Activated CD8-positive, alpha-beta memory T cell treated with anti-CD3 and anti-CD28 coated beads, Interleukin-2, amount 10 ng/mL, durations not matched to agents 7 days and 5 days (primary cell): ENCODE measurements around the gene KLK8. TPM values are rescaled to one million over a fixed set of nuclear protein-coding genes. Genes with fewer than 3 reads are reported as not detected.
"Not testable (repeated sequence)": the region's sequence is repeated elsewhere in the genome, so short reads cannot be mapped to it uniquely, and the experiment has no call there.

Experiments used
- ATAC-seq: fragments of 150-1000 bp; cut with Tn5 transposase; one replicate; pipeline ENCODE4 v1.10.0; 2021; ENCODE audit warnings: moderate library complexity
- CTCF ChIA-PET: fragments of 350-600 bp; sonication (Branson Sonifier 250); formaldehyde crosslinking; loops from one replicate; lab custom pipeline; 2021; ENCODE audit warnings: antibody characterized with exemption; lab: Charles Lee
- DNase-seq: peaks from one replicate; pipeline ENCODE4 v3.0.0-alpha.2; 2020
- H3K27ac Mint-ChIP-seq: one replicate; pipeline ENCODE4 v1.8.0; 2021; ENCODE audit warnings: mild to moderate bottlenecking, mixed read lengths
- H3K27me3 Mint-ChIP-seq: one replicate; pipeline ENCODE4 v1.8.0; 2021; ENCODE audit warnings: mixed read lengths
- H3K36me3 Mint-ChIP-seq: one replicate; pipeline ENCODE4 v1.8.0; 2021; ENCODE audit warnings: mild to moderate bottlenecking, mixed read lengths
- H3K4me1 Mint-ChIP-seq: one replicate; pipeline ENCODE4 v1.8.0; 2021; ENCODE audit warnings: mixed read lengths
- H3K4me3 Mint-ChIP-seq: one replicate; pipeline ENCODE4 v1.8.0; 2021; ENCODE audit warnings: mild to moderate bottlenecking, moderate library complexity, mixed read lengths
- H3K9me3 Mint-ChIP-seq: one replicate; pipeline ENCODE4 v1.8.0; 2022; ENCODE audit warnings: low read depth, mixed read lengths
- total RNA-seq, 2 experiments: library from RNA; stranded (reverse); gene quantifications; one replicate each; pipeline ENCODE4 v1.2.3, GENCODE V29; 2021

Gene KLK8
- total RNA-seq, 2 experiments from 2014 or later: not detected

DNA sequence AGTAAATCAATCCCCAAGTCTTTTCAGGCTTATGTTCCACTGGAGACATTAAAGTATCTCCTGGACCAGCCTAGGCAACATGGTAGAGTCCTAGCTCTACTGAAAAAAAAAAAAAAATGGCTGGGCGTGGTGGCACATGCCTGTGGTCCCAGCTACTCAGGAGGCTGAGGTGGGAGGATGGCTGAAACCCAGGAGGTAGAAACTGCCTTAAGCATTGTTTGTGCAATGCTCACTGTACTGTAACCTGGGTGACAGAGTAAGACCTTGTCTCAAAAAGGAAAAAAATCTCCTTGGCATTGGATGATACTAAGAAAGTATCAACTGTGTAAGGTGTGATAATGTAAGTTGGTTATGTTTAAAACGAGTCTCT is 8.8 kb downstream of the KLK8 start:
- Mint-ChIP-seq H3K27me3 (peaks cover 13% of the 10 kb centered on the region), H3K27ac (no peak overlapping the region), H3K4me3 (no peak overlapping the region), H3K9me3 (peaks cover 2% of the 10 kb centered on the region), H3K36me3 (no peaks in the 10 kb centered on the region), H3K4me1 (no peaks in the 10 kb centered on the region)
- DNase-seq (no peak), ATAC-seq (no peak)
- CTCF ChIA-PET: interaction anchor here (0.6 kb wide), 1 partner anchor 455 kb away, joined by 3 read pairs; no protein-coding TSS in a partner anchor

DNA sequence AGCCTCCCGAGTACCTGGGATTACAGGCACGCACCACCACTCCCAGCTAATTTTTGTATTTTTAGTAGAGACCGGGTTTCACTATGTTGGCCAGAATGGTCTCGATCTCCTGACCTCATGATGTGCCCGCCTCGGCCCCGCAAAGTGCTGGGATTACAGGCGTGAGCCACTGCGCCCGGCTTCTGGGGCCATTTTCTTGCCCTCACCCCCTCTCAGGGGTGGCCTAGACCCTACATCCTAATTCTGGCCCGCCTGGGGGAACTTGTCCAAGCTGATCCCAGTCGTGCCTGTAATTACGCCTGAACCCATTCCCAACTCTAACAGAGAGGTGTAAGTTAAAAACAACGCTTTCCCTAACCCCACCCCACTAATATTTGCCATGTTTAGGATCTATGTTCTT is 17.0 kb downstream of the KLK8 start:
- H3K27ac Mint-ChIP-seq, CTCF ChIA-PET, DNase-seq, ATAC-seq, H3K36me3 Mint-ChIP-seq, H3K4me3 Mint-ChIP-seq, H3K4me1 Mint-ChIP-seq, H3K9me3 Mint-ChIP-seq: not testable (repeated sequence)
- peaks cover 23% of the 10 kb centered on the region for H3K27me3 Mint-ChIP-seq

DNA sequence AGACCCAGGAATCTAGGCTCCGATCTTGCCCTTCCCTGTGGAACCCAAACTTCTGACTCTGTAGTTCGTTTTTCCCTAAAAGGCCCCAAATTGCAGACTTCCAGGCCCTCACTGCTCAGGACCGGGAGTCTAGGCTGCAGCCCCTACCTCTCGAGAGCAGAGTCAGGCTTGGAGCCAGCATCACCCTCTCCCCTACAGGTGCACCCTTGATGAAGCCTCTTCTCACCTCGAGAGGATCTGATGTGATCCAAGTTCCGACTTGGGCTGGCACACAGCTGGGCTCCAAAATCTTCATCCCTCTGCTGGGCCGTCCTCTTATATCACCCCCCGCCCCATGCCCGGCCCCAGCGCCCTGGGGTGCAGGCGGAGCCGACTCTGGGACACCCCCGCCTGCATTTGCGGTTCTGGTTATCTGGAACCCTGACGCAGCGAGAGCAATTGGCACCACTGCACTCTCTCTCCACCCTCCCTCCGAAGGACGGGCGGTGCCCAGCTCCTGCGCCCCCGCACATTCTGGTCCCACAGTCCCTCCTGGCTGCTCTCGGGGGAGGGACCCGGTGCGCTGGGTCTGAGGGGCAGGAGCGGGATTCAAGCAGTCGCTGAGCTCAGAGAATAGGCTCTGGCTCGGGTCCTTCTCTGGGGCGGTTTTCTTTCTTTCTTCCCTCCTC is 17.6 kb downstream of the KLK8 start, which contains the start of gene KLK7:
Gene KLK7, minus strand, starts transcription at position 293 of the 668 bp plus-strand sequence. CDS start 1,518 bp downstream, outside the sequence.
- Mint-ChIP-seq H3K4me1 (no peaks in the 10 kb centered on the region), H3K36me3 (no peaks in the 10 kb centered on the region), H3K27me3 (peaks cover 22% of the 10 kb centered on the region), H3K9me3 (no peaks in the 10 kb centered on the region), H3K4me3 (no peak within 1 kb of the TSS), H3K27ac (no peak within 1 kb of the TSS)
- DNase-seq (no peak), ATAC-seq (no peak)
- CTCF ChIA-PET: no interaction called here

DNA sequence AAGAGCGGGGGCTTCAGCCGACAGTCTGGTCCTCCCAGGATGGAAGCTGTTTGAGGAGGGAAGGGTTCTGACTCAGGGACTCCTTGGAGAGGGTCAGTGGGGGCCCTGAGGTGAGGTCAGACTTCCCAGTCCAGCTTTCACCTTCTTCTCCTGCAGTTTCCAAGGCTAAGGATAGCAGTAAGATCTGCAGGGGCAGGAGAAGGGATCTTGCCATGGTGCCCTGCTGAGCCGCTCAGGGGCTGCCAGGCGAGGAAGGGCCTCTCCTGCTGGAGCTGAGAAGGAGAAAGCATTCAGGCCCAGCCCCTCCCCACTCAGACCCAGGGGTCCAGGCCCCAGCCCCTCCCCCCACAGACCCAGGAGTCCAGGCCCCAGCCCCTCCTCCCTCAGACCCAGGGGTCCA is 19.2 kb downstream of the KLK8 start:
- ATAC-seq: no peak
- no peak overlapping the region for H3K4me3 Mint-ChIP-seq
- no peak overlapping the region for H3K27ac Mint-ChIP-seq
- no peaks in the 10 kb centered on the region for H3K9me3 Mint-ChIP-seq
- no peaks in the 10 kb centered on the region for H3K4me1 Mint-ChIP-seq
- peaks cover 17% of the 10 kb centered on the region for H3K27me3 Mint-ChIP-seq
- no peak for DNase-seq
- H3K36me3 Mint-ChIP-seq: no peaks in the 10 kb centered on the region
- CTCF ChIA-PET: no interaction called here

DNA sequence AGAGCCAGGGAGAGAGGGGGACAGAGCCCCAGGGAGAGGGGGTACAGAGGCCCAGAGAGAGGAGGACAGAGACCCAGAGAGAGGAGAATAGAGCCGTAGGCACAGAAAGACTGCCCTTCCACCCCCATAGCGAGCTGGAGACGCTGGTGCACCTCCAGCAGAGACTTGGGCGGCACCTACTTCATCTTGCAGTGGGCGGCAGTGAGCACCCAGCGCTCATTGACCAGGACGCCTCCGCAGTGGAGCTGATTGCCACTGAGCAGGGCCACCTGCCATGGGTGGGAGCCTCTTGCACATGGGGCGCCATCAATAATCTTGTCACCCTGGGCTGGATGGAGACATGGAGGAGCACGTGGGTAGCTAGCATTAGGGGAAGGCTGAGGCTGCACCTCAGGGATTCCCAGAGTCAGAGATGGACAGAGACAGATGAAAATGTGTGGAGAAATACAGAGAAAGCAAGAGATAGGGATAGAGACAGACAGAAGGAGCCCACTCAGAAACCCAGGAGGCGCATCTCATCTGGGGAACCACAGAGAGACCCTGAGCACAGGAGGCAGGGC is 19.7 kb downstream of the KLK8 start:
- Mint-ChIP-seq H3K27ac (no peak overlapping the region), H3K36me3 (no peaks in the 10 kb centered on the region), H3K9me3 (no peaks in the 10 kb centered on the region), H3K4me1 (no peaks in the 10 kb centered on the region), H3K27me3 (peaks cover 15% of the 10 kb centered on the region), H3K4me3 (no peak overlapping the region)
- CTCF ChIA-PET: no interaction called here
- DNase-seq (no peak), ATAC-seq (no peak)

DNA sequence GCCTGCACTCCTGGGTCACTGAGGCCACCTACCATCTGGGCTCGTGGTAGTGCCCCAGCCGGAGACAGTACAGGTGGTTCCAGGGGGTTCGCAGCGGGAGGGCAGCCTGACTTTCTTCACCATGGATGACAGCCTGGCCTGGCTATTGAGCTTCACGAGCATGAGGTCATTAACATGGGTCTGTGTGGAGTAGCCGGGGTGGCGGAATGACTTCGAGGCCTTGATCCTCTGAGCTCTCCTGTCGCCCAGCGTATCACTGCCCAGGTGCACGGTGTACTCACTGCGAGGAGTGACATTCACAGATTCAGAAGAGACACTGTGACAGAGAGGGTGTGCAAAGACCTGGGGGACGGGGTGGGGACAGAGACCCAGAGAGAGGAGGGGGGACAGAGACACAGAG is 21.2 kb downstream of the KLK8 start:
- Mint-ChIP-seq H3K9me3 (no peaks in the 10 kb centered on the region), H3K36me3 (no peaks in the 10 kb centered on the region), H3K27ac (no peak overlapping the region), H3K4me3 (no peak overlapping the region), H3K4me1 (no peaks in the 10 kb centered on the region), H3K27me3 (peaks cover 14% of the 10 kb centered on the region)
- no peak for DNase-seq
- CTCF ChIA-PET: no interaction called here
- ATAC-seq: no peak

DNA sequence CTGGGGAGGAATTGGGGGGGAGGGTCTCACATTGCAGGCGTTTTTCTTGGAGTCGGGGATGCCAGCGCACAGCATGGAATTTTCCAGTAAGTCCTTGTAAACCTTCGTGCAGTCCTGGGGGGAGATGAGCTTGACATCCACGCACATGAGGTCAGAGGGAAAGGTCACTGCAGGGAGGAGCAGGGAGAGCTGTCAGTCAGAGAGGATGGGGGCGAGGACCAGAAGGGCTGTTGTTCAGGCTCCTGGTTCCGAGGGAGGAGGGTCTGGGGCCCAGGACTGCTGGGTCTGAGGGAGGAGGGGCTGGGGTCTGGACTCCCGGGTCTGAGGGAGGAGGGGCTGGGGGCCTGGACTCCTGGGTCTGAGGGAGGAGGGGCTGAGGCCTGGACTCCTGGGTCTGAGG is 21.6 kb downstream of the KLK8 start:
- DNase-seq (no peak), ATAC-seq (no peak)
- CTCF ChIA-PET: no interaction called here
- H3K9me3 Mint-ChIP-seq: no peaks in the 10 kb centered on the region
- no peak overlapping the region for H3K27ac Mint-ChIP-seq
- no peaks in the 10 kb centered on the region for H3K4me1 Mint-ChIP-seq
- peaks cover 10% of the 10 kb centered on the region for H3K27me3 Mint-ChIP-seq
- no peak overlapping the region for H3K4me3 Mint-ChIP-seq
- H3K36me3 Mint-ChIP-seq: no peaks in the 10 kb centered on the region

DNA sequence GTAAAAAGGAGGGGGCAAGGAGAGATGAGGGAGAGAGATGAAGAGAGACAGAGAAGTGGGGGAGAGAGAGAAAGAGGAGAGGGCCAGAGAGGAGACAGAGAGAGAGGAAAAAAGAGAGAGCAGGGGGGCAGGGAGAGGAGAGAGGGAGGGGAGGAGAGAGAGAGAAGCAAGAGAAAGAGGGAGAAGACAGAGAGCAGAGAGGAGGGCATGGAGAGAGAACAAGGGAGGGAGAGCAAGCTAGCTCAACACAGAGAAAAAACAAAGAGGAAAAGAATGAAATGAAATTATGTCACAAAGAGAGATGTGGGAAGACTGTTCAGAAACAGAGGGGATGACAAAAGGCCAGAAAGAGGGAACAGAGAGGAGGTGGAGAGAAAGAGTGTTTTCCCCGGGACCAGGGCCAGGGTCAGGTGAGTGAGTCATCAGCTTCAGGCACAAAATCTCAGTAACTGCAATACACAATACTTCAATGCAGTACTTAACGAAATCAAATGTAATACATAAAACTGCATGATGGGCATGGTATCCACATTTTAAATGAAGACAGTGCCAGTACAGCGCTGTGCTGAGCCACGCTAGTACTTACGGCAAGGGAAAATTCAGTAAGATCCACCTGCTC is 22.5 kb downstream of the KLK8 start:
- Mint-ChIP-seq H3K27me3 (peaks cover 5% of the 10 kb centered on the region), H3K27ac (no peak overlapping the region)
- CTCF ChIA-PET: no interaction called here

DNA sequence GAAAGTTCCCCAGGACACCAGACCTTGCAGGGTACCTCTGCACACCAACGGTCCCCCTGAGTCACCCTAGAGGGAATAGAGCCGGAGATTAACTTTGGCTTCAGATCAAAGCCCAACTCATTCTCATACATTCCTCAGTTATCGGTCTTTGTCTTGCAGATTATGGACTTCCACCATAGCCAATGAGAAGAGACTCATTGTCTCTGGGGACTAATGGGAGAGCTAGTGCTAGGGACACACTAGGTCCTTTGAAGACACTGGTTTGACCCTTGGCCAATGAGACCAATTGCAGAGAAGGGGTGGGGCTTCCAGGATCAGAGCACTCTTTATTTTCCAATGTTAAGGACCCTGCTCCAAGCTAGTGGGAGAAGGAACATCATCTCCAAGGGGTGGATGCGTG is 23.8 kb downstream of the KLK8 start:
- Mint-ChIP-seq H3K4me1 (no peaks in the 10 kb centered on the region), H3K27ac (no peak overlapping the region), H3K4me3 (no peak overlapping the region), H3K27me3 (peaks cover 2% of the 10 kb centered on the region), H3K9me3 (no peaks in the 10 kb centered on the region), H3K36me3 (no peaks in the 10 kb centered on the region)
- DNase-seq: no peak
- ATAC-seq: no peak
- CTCF ChIA-PET: no interaction called here

More for the DNA sequence above, 22.5 kb downstream of the KLK8 start:
- no peak overlapping the region for H3K4me3 Mint-ChIP-seq
- DNase-seq (no peak), ATAC-seq (no peak)
- H3K4me1 Mint-ChIP-seq: no peaks in the 10 kb centered on the region
- H3K9me3 Mint-ChIP-seq: no peaks in the 10 kb centered on the region
- no peaks in the 10 kb centered on the region for H3K36me3 Mint-ChIP-seq

DNA sequence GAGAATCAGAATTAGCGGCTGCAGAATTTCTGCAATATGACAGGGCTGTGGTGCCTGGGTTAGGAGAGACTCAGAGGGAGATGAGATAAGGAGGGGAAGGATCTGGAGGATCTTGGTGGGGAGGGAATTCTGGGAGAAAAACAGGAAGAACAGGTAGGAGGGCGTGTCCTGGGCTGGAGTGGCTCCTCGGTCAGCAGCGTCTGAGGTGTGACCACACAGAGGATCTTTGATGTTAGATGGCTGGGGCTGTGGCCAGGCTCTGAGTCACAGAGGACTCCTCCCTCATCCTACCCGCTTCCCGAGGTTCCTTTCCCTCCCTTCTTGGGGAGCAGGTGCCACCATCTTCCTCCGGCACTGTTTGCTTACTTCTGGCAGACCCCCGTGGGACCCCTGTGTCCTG is 25.6 kb downstream of the KLK8 start:
- H3K36me3 Mint-ChIP-seq: no peaks in the 10 kb centered on the region
- no peak for ATAC-seq
- CTCF ChIA-PET: no interaction called here
- H3K4me1 Mint-ChIP-seq: no peaks in the 10 kb centered on the region
- no peak for DNase-seq
- peaks cover 2% of the 10 kb centered on the region for H3K27me3 Mint-ChIP-seq
- H3K4me3 Mint-ChIP-seq: no peak overlapping the region
- H3K27ac Mint-ChIP-seq: no peak overlapping the region
- no peaks in the 10 kb centered on the region for H3K9me3 Mint-ChIP-seq

DNA sequence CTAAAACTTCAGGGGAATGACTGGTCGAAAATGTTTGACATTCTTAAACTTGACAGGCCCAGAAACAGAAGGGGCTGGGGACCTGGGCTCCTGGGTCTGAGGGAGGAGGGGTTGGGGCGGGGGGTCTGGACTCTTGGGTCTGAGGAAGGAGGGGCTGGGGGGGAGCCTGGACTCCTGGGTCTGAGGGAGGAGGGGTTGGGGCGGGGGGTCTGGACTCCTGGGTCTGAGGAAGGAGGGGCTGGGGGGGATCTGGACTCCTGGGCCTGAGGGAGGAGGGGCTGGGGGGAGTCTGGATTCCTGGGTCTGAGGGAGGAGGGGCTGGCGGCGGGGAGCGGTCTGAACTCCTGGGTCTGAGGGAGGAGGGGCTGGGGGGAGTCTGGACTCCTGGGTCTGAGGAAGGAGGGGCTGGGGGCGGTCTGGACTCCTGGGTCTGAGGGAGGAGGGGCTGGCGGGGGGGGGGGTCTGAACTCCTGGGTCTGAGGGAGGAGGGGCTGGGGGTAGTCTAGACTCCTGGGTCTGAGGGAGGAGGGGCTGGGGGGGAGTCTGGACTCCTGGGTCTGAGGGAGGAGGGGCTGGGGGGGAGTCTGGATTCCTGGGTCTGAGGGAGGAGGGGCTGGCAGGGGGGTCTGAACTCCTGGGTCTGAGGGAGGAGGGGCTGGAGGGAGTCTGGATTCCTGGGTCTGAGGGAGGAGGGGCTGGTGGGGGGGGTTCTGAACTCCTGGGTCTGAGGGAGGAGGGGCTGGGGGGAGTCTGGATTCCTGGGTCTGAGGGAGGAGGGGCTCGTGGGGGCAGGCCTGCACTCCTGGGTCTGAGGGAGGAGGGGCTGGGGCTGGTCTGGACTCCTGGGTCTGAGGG is 26.5 kb downstream of the KLK8 start:
- DNase-seq (no peak), ATAC-seq (no peak)
- Mint-ChIP-seq H3K36me3 (no peaks in the 10 kb centered on the region), H3K27ac (no peak overlapping the region), H3K9me3 (no peaks in the 10 kb centered on the region), H3K27me3 (peaks cover 2% of the 10 kb centered on the region), H3K4me1 (no peaks in the 10 kb centered on the region), H3K4me3 (no peak overlapping the region)
- CTCF ChIA-PET: no interaction called here

DNA sequence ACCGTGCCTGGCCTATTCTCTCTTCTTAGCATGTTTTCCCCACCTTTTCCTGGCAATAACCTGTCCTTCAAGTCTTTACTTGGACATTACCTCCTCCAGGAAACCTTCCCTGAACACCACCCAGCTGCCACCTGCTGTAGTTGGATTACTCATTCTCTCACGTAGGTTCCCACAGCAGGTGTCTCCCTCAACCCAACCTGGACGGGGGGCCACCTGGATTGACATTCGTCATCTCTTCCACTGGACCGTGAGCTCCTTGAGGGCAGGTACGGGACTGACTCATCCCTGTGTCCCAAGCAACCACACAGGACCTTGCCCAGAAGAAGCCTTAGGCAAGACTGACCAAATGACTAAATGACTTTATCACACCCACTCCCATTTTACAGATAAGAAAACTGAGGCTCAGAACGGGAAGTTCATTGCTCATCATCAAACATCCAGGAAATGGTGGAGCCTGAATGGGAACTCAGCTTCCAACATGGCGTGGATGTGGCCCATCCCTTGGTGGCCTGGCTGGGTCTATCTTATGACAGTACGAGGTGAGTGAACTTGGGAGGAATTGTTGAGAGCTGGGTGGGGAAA is 28.5 kb downstream of the KLK8 start:
- H3K27ac Mint-ChIP-seq: no peak overlapping the region
- ATAC-seq: no peak
- no peaks in the 10 kb centered on the region for H3K27me3 Mint-ChIP-seq
- no peaks in the 10 kb centered on the region for H3K9me3 Mint-ChIP-seq
- H3K4me3 Mint-ChIP-seq: no peak overlapping the region
- CTCF ChIA-PET: no interaction called here
- DNase-seq: no peak
- no peaks in the 10 kb centered on the region for H3K36me3 Mint-ChIP-seq
- H3K4me1 Mint-ChIP-seq: no peaks in the 10 kb centered on the region

DNA sequence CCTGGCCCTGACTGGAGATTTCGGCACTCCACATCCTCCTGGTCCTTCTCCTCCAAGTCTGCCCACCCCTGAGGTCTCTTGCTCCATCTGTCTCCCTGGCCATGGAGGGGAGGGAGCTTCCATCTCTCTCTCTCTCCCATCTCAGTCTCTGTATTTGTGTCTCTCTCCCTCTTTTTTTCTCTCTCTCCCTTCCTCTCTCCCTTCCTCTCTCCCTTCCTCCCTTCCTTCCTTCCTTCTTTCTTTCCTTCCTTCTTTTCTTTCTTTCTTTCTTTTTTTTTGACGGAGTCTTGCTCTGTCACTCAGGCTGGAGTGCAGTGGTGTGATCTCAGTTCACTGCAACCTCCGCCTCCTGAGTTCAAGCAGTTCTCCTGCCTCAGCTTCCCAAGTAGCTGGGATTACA is 31.6 kb downstream of the KLK8 start:
- CTCF ChIA-PET, ATAC-seq, H3K27me3 Mint-ChIP-seq, H3K36me3 Mint-ChIP-seq, H3K27ac Mint-ChIP-seq, H3K4me3 Mint-ChIP-seq, H3K4me1 Mint-ChIP-seq, DNase-seq, H3K9me3 Mint-ChIP-seq: not testable (repeated sequence)
